ENCODE data around the gene NDUFA7.

DNA sequence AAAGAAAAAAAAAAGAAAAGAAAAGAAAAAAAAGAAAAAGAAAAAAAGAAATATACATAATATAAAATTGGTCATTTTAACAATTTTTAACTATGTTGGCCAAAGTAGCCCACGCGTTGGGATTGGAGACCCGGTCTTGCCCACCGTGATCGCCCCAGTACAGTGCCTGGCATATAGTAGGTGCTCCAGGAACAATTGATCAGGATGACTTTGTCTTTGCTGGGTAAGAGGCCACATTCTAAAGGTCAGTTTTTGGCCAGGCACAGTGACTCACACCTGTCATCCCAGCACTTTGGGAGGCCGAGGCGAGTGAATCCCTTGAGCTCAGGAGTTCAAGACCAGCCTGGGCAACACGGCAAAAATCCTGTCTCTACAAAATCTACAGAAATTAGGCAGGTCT lies 39.0 kb upstream of the NDUFA7 start:
- no peak for TF ChIP-seq POLR2A (IDR thresholded peaks at IDR 0.05)
- TF ChIP-seq, protein P1, sequence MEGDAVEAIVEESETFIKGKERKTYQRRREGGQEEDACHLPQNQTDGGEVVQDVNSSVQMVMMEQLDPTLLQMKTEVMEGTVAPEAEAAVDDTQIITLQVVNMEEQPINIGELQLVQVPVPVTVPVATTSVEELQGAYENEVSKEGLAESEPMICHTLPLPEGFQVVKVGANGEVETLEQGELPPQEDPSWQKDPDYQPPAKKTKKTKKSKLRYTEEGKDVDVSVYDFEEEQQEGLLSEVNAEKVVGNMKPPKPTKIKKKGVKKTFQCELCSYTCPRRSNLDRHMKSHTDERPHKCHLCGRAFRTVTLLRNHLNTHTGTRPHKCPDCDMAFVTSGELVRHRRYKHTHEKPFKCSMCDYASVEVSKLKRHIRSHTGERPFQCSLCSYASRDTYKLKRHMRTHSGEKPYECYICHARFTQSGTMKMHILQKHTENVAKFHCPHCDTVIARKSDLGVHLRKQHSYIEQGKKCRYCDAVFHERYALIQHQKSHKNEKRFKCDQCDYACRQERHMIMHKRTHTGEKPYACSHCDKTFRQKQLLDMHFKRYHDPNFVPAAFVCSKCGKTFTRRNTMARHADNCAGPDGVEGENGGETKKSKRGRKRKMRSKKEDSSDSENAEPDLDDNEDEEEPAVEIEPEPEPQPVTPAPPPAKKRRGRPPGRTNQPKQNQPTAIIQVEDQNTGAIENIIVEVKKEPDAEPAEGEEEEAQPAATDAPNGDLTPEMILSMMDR (IDR thresholded peaks at IDR 0.05): no peak
